ENCODE results near the gene GATB.

GRCh38 chr4:151715881-151716280, 44.9 kb downstream of the GATB start:
- TF ChIP-seq CTCF (IDR thresholded peaks at IDR 0.05): no peak
- TF ChIP-seq POLR2A (IDR thresholded peaks at IDR 0.05): no peak

All from heart left ventricle (tissue), 13 donors.